Femur (tissue), 1 donor: ENCODE results near the gene PIM3.

Experiments used
- DNase-seq: peaks from one replicate; pipeline ENCODE4 v3.0.0-alpha.2; 2017

Gene PIM3

DNA sequence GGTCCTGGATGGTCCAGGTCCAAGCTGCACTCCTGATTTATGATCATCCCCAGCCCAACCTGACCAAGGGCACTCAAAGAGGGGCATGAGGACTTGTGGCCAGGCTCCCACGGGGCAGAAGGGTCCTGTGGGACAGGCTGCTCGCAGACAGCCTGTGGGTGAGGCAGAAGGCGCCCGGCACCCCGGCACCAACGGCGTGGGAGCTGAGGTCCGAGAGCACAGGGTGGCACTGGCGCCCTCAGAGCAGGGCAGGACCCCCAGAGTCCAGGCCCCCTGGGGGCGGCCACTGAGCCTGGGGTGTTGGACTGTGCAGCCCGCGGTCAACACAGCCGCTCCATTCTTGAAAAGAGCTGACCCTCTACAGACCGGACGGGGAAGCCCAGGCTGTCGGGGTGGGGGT lies 48.7 kb downstream of the PIM3 start:
- DNase-seq = no peak

DNA sequence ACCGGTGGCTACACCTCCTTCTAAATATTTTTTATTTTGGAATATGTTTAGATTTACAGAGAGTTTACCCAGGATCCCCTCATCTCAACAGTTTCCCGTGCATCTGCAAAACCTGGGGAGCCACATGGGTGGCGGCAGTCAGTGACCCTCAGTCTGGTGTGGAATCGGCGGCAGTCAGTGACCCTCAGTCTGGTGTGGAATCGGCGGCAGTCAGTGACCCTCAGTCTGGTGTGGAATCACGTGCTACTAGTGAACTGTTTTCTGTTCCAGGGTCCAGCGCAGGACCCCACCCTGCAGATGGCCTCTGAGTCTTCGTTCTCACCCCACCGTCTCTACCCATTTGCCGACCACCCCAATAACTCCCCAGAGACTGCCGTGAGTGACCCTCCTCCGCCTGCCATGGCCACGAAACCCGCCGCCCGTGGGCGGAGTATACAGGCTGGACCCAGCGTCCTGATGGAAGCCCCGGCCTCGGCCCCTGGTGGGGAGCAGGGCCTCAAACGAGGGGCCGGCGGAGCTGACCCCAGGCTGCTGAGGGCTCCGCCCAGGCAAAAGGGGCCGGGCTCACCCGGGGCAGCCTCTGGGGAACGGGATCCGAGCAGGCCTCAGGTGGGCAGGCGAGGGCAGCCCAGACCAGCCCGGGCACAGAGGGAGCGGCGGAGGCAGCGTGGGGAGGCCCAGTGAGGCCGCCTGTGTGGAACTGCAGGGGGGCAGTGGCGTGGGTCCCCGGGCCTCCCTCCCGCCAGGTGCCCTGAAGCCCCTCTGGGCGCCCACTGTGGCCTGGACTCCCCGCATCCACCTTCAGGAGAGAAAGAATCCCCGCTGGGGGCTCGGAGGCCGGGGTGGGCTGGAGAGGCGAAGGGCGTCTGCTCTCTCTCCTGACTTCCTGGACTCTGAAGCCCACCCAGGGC lies 49.4 kb downstream of the PIM3 start:
- DNase-seq = no peak

DNA sequence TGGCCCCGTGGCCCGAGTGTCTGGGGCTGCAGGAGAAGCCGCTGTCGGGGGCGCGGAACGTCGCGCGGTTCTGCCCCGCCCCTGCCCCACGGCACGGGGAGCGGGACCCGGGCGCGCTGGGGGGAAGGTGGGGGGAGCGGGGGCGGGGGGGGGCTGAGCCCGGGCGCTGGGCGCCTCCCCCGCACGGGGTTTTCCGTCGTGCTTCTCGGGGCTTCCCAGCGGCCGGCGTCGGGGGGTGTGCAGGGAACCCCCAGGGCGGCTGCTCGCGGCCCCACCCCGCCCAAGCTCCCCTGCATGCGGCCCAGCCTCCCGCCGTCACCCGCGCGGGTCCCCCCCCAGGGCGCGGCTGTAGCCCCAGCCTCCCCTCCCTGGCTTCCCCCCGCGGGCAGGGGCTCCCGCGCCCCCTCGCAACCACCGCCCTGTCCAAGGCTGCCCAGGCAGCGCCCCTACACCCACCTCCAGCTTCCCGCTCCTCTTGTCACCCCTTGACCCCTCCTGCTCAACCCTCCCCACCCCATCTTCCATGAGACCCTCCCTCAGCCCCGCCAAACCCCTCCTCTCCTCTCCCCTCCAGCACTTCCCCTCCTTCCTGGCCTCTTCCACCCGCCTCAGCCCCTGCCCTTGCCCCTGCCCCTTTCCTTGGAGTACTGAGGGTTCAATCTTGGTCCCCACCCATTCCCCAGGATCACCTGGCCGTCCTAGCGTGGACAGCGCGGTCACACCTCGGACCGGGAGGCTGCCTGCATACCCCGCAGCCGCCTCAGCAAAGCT lies 50.3 kb downstream of the PIM3 start:
- DNase-seq = no peak

DNA sequence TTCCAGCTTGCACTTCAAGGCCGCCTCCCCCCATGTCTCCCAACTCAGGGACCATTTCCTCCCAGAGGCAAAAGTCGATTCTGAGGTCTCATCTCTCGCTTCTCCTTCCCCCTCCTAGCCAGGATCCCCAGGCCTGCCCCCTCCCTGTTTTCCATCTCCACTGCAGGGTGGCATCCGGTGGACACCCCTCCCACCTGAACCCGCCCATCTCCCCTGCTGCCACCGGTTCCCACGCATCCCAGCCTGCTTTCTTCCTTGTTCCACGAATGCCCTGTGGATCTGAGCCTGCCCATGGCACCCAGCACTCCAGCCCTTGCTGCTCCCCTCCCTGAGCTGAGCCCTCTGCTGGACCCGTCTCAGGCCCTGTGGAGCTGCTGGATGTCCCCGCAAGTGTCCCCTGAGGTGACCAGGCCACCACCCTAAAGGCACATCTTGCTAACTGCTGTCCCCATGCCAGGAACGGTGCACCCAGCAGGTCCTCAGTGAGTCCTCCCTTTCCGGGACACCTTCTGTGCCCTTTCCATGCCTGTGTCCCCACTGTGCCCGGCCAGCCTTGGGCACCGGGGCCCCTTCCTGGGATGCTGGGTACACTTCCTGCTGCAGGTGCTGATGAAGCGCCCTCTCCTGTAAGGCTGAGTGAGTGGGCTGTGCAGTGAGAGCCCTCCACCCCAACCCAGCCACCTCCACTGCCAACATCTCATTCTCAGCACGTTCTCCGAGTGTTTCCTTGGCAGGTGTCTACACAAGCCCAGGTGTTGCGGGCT lies 51.1 kb downstream of the PIM3 start:
- DNase-seq = no peak

DNA sequence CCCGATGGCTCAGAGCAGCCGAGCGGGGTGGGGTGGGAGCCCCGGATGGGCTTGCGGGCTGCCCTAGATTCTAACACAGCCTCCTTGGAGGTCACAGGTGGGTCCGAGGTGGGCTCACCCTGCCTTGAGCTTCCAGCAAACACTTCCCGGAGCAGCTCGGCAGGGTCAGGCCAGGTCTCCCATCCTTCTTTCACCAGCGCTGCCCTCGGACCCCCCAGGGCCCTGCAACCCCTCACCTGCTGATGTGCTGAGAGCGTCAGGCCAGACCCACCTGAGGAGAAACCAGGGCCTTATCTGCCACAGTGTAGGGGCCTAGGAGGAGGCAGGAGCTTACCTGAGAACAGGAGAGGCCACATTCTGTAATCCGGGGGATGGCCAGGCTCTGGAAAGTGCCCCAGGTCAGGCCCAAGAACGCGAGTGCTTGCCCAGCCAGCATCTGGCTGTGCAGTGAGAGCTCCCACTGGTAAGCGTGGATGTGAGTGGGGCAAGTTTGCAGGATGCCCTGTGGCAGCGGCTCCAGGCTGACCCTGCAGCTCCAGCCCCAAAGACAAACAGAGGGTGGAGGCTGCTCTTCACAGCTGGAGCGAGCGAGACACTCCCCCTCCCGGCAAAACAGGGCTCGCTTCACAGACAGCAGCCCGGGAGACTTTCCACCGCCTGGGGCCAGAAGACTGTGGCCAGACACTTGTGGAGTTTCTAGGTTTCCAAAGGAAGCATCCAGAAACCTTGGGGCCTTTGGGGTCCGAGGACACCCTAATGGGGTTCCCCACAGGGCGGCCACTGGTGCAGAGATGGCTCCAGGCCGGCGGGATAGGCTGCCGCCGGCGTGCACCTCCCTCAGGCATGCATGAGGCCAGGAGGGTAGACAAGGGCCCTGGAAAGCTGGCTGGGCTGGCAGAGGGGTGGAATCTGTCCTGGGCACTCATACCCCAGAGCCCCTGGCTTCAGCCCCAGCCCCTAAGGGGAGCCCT lies 51.9 kb downstream of the PIM3 start, which contains the start of gene IL17REL:
Gene IL17REL, minus strand, starts transcription at position 555 of the 971 bp plus-strand sequence. Its CDS starts 119 bp downstream, at position 436.
- DNase-seq = peak; percentile 35
